Fibroblast of lung (primary cell): Measurements from ENCODE around the gene MAT2B.

Source experiments
- CTCF ChIP-seq, 2 donors: IDR thresholded peaks in 1 of 2; conservative IDR thresholded peaks in 1 of 2; 1 replicate in 1 of 2; 2 replicates in 1 of 2; pipeline ENCODE4 v1.5.1; 2011 to 2012; ENCODE audit warnings: low read length in 2 of 2, control low read depth in 1 of 2, inconsistent platforms in 1 of 2, low read depth in 1 of 2, mild to moderate bottlenecking in 1 of 2
- EZH2 ChIP-seq: IDR thresholded peaks from 2 replicates; pipeline ENCODE4 v1.5.1; 2012; ENCODE audit warnings: low read length, control low read depth, mild to moderate bottlenecking; ENCODE audit errors: missing control alignments

GRCh38 chr5:163565931-163566608, 60.7 kb downstream of the MAT2B start:
- TF ChIP-seq CTCF (conservative IDR thresholded peaks at IDR 0.05 in 1 of 2, IDR thresholded peaks at IDR 0.05 in 1 of 2; ENCODE audit: low read depth in 1 of 2, low read length in 2 of 2) (no peak), EZH2 (no peak)
